GM12892 (cell line): ENCODE data around the gene TBX20.
"Not testable (repeated sequence)": the region's sequence is repeated elsewhere in the genome, so short reads cannot be mapped to it uniquely, and the experiment has no call there.

Experiments
- POLR2A ChIP-seq: IDR thresholded peaks from 2 replicates; pipeline ENCODE4 v1.6.1; 2011; ENCODE audit warnings: low read depth, low read length, control low read depth
- TAF1 ChIP-seq: IDR thresholded peaks from 2 replicates; pipeline ENCODE4 v1.6.1; 2011; ENCODE audit warnings: low read depth, mild to moderate bottlenecking, control low read depth, low read length, borderline replicate concordance

DNA sequence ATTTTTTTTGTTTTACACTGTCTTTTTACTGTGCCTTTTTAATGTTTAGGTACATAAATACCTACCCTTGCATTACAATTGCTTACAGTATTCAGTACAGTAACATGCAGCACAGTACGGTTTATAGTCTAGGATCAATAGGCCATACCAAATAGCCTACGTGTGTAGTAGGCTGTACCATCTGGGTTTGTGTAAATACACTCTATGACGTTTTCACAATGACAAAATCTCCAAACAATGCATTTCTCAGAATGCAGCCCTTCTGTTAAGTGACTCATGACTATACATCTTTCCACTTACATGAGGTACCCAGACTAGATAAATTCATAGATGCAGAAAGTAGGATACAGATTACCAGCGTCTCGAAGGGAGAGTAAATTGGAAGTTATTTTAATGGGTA, 26.5 kb downstream of the TBX20 start:
- not testable (repeated sequence) for TF ChIP-seq TAF1, POLR2A
